Measurements from ENCODE around the gene MUC5B. TPM values are rescaled to one million over a fixed set of nuclear protein-coding genes. Genes with fewer than 3 reads are reported as not detected.
"Not testable (repeated sequence)": the region's sequence is repeated elsewhere in the genome, so short reads cannot be mapped to it uniquely, and the experiment has no call there.

The MUC5B gene
- total RNA-seq, result not detected in 2 replicates

GRCh38 chr11:1222491-1223345 is at the start of gene MUC5B:
TSS of gene MUC5B (plus strand) at chr11:1223066. CDS start at chr11:1223124, 58 bp downstream.
- TF ChIP-seq CTCF (conservative IDR thresholded peaks at IDR 0.05; ENCODE audit: low read depth, low read length), result no peak
- H3K4me3 ChIP-seq (ENCODE audit: low read depth, low read length), result no peak within 1 kb of the TSS
- DNase-seq (ENCODE audit: low read depth), result no peak

DNA sequence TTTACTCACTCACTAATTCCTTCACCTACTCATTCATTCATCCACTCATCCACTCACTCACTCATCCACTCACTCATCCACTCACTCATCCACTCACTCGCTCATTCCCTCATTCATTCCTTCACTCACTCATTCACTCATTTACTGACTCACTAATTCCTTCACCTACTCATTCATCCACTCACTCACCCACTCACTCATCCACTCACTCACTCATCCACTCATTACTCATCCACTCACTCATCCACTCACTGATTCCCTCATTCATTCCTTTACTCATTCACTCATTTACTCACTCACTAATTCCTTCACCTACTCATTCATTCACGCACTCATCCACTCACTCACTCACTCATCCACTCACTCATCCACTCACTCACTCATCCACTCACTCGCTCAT is 49.5 kb upstream of the MUC5B start:
- not testable (repeated sequence) for H3K4me3 ChIP-seq (ENCODE audit: low read depth, low read length); DNase-seq (ENCODE audit: low read depth)

DNA sequence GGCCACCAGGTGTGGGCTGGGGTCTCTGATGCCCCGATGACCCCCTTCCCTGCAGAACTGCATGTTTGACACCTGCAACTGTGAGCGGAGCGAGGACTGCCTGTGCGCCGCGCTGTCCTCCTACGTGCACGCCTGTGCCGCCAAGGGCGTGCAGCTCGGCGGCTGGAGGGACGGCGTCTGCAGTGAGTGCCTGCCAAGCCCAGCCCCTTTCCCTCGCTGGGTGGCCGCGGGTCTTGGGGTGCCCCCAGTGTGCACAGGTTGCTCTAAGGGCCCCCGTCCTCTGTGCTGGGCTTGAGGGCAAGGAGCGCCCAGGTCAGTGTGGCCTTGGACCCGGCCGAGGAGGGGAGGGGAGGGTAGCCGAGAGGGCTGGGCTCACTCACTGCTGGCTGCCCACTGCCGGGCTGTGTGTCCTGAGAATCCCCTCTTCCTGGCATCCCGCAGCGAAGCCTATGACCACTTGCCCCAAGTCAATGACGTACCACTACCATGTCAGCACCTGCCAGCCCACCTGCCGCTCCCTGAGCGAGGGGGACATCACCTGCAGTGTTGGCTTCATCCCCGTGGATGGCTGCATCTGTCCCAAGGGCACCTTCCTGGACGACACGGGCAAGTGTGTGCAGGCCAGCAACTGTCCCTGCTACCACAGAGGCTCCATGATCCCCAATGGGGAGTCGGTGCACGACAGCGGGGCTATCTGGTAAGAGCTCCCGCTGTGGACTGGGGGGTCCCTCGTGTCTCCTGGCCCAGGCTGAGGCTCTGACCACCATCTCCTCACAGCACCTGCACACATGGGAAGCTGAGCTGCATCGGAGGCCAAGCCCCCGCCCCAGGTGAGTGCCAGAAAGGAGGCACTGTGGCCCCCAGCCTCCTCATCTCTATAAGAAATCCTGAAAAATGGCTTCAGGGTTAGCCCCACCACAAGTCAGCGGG is 48.2 kb upstream of the MUC5B start:
- TF ChIP-seq CTCF (conservative IDR thresholded peaks at IDR 0.05; ENCODE audit: low read depth, low read length), result no peak
- H3K4me3 ChIP-seq (ENCODE audit: low read depth, low read length), result no peak overlapping the region
- no peak for DNase-seq (ENCODE audit: low read depth)

DNA sequence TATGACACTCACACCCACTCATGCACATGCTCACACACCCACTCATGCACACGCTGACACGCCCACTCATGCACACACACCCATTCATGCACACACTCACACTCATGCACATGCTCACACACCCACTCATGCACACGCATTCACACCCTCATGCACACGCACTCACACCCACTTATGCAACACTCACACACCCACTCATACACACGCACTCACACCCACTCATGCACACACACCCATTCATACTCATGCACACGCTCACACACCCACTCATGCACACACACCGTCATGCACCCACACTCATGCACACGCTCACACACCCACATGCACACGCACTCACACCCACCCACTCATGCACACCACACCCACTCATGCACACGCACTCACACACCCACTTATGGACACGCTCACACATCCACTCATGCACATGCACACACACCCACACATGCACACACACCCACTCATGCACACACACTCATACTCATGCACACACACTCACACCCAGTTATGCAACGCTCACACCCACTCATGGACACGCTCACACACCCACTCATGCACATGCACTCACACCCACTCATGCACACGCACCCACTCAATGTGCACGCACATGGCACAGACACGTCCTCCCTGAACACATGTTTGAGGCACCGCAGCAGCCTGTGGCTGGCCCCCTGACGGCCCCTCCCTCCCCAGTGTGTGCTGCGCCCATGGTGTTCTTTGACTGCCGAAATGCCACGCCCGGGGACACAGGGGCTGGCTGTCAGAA is 47.2 kb upstream of the MUC5B start:
- no peak for TF ChIP-seq CTCF (conservative IDR thresholded peaks at IDR 0.05; ENCODE audit: low read depth, low read length)
- H3K4me3 ChIP-seq (ENCODE audit: low read depth, low read length), result no peak overlapping the region
- no peak for DNase-seq (ENCODE audit: low read depth)

DNA sequence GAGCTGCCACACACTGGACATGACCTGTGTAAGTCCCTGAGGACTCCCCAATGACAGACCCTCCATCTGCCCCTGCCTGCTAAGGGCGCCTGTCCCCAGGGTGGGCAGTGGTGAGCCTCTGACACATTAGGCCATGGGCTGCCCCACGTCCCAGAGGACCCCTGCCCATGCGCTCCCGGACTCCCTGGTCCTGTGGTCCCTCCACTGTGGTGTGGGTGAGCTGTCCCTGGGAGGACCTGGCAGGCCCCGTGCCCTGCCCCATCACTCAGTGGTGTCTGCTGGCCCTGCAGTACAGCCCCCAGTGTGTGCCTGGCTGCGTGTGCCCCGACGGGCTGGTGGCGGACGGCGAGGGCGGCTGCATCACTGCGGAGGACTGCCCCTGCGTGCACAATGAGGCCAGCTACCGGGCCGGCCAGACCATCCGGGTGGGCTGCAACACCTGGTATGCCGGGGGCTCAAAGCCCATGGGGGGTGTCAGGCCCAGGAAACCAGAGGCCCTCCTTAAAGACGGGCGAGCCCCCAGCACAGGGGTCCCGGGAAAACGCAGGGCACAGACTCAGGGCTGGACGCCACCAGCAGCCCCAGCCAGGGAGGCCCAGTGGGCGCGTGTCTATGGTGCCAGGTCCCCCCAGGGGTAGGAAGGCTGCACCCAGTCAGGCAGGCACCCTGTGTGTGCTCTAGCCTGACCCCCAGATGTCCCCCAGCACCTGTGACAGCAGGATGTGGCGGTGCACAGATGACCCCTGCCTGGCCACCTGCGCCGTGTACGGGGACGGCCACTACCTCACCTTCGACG is 46.4 kb upstream of the MUC5B start:
- no peak overlapping the region for H3K4me3 ChIP-seq (ENCODE audit: low read depth, low read length)
- TF ChIP-seq CTCF (conservative IDR thresholded peaks at IDR 0.05; ENCODE audit: low read depth, low read length), result no peak
- no peak for DNase-seq (ENCODE audit: low read depth)

GRCh38 chr11:1177020-1177770 is 45.7 kb upstream of the MUC5B start:
- DNase-seq (ENCODE audit: low read depth), result no peak
- TF ChIP-seq CTCF (conservative IDR thresholded peaks at IDR 0.05; ENCODE audit: low read depth, low read length), result no peak
- no peak overlapping the region for H3K4me3 ChIP-seq (ENCODE audit: low read depth, low read length)
